ENCODE measurements around the gene ZNF592. TPM values are rescaled to one million over a fixed set of nuclear protein-coding genes. Genes with fewer than 3 reads are reported as not detected.

The ZNF592 gene
- 7.1 and 7.7 TPM in 2 replicates for total RNA-seq

GRCh38 chr15:84748274-84749110 lies at the start of gene ZNF592:
Gene ZNF592, plus strand, starts transcription at chr15:84748592. Its CDS starts 34,084 bp downstream, at chr15:84782676.

GRCh38 chr15:84716036-84716732 lies 32.2 kb upstream of the ZNF592 start, which contains the start of gene SEC11A:
Gene SEC11A, minus strand, starts transcription at chr15:84716139. Its CDS starts 64 bp downstream, at chr15:84716075.

GRCh38 chr15:84816694-84817465 lies 68.5 kb downstream of the ZNF592 start, which contains the start of gene ALPK3:
Gene ALPK3, plus strand, starts transcription at chr15:84817356. Its CDS starts 97 bp downstream, at chr15:84817453.

Other genes with a start within 250 kb of the ZNF592 start
- gene ZSCAN2, start 147.6 kb upstream of the ZNF592 start, total RNA-seq, result 6.1 and 13.1 TPM in 2 replicates
- gene WDR73, start 94.3 kb upstream of the ZNF592 start, total RNA-seq, result 11.4 and 34.3 TPM in 2 replicates
- 3.4 and 5.5 TPM in 2 replicates for gene NMB, start 90.4 kb upstream of the ZNF592 start, total RNA-seq
- gene SEC11A, start 32.5 kb upstream of the ZNF592 start, total RNA-seq, result 168 and 189 TPM in 2 replicates
- 0.12 and 0.51 TPM in 2 replicates for gene ALPK3, start 68.8 kb downstream of the ZNF592 start, total RNA-seq
- not detected in 2 replicates for gene SLC28A1, start 136.1 kb downstream of the ZNF592 start, total RNA-seq
- 11.7 and 26.1 TPM in 2 replicates for gene PDE8A, start 233.3 kb downstream of the ZNF592 start, total RNA-seq

Data from pericardium fibroblast (primary cell).